HG03159 (cell line): ENCODE measurements around the gene EPN1.
"Not testable (repeated sequence)": the region's sequence is repeated elsewhere in the genome, so short reads cannot be mapped to it uniquely, and the experiment has no call there.

Experiments
- ATAC-seq: cut with Tn5 transposase; IDR thresholded peaks from one replicate; pipeline ENCODE4 v1.9.1; 2021; ENCODE audit warnings: mild to moderate bottlenecking, moderate library complexity; ENCODE audit not compliant: unreplicated experiment

The EPN1 gene

GRCh38 chr19:55716531-55716930 lies 41.5 kb downstream of the EPN1 start:
- ATAC-seq = no peak

GRCh38 chr19:55717251-55717650 lies 42.2 kb downstream of the EPN1 start:
- ATAC-seq = no peak

- not testable (repeated sequence) for ATAC-seq
Measured at GRCh38 chr19:55717879-55718711, 43.1 kb downstream of the EPN1 start.

- ATAC-seq = no peak
Measured at GRCh38 chr19:55720214-55720746, 45.3 kb downstream of the EPN1 start.

GRCh38 chr19:55720801-55721200 lies 45.8 kb downstream of the EPN1 start:
- ATAC-seq = no peak

- ATAC-seq = no peak
Measured at GRCh38 chr19:55723491-55723890, 48.5 kb downstream of the EPN1 start.

GRCh38 chr19:55730378-55730777 lies 55.4 kb downstream of the EPN1 start:
- ATAC-seq = not testable (repeated sequence)

- no peak for ATAC-seq
Measured at GRCh38 chr19:55738302-55738701, 63.3 kb downstream of the EPN1 start, which contains the start of gene NLRP9. NLRP9 (minus strand) TSS chr19:55738402; CDS start chr19:55738374, 28 bp downstream.

GRCh38 chr19:55750715-55751114 lies 75.7 kb downstream of the EPN1 start:
- ATAC-seq = no peak

- ATAC-seq = no peak
Measured at GRCh38 chr19:55753401-55753800, 78.4 kb downstream of the EPN1 start.

- ATAC-seq = not testable (repeated sequence)
Measured at GRCh38 chr19:55756808-55757207, 81.8 kb downstream of the EPN1 start.

- ATAC-seq = not testable (repeated sequence)
Measured at GRCh38 chr19:55758797-55759196, 83.8 kb downstream of the EPN1 start, which contains the start of gene RFPL4A. RFPL4A (plus strand) TSS chr19:55759097; CDS start chr19:55761801, 2,704 bp downstream.
